ENCODE measurements around the gene PKIB.
"Not testable (repeated sequence)": the region's sequence is repeated elsewhere in the genome, so short reads cannot be mapped to it uniquely, and the experiment has no call there.

PKIB gene

GRCh38 chr6:122619309-122619708, 9.1 kb downstream of the PKIB start:
- H3K4me3 ChIP-seq (ENCODE audit: low read depth, low read length): no peak overlapping the region
- DNase-seq (ENCODE audit: low read depth): no peak

- H3K4me3 ChIP-seq (ENCODE audit: low read depth, low read length): no peak overlapping the region
These were observed 10.2 kb downstream of the PKIB start for GRCh38 chr6:122620428-122620827.

GRCh38 chr6:122620902-122621301, 10.7 kb downstream of the PKIB start:
- no peak overlapping the region for H3K4me3 ChIP-seq (ENCODE audit: low read depth, low read length)
- peak; percentile 16 for DNase-seq (ENCODE audit: low read depth)

More at GRCh38 chr6:122620428-122620827, 10.2 kb downstream of the PKIB start:
- no peak for DNase-seq (ENCODE audit: low read depth)

- DNase-seq (ENCODE audit: low read depth): no peak
These were observed 11.4 kb downstream of the PKIB start for GRCh38 chr6:122621638-122622037.

GRCh38 chr6:122622479-122622878, 12.3 kb downstream of the PKIB start:
- DNase-seq (ENCODE audit: low read depth): no peak
- no peak overlapping the region for H3K4me3 ChIP-seq (ENCODE audit: low read depth, low read length)

More at GRCh38 chr6:122621638-122622037, 11.4 kb downstream of the PKIB start:
- no peak overlapping the region for H3K4me3 ChIP-seq (ENCODE audit: low read depth, low read length)

- no peak overlapping the region for H3K4me3 ChIP-seq (ENCODE audit: low read depth, low read length)
- peak; percentile 60 for DNase-seq (ENCODE audit: low read depth)
These were observed 13.1 kb downstream of the PKIB start for GRCh38 chr6:122623279-122623678.

- DNase-seq (ENCODE audit: low read depth): no peak
- no peak overlapping the region for H3K4me3 ChIP-seq (ENCODE audit: low read depth, low read length)
These were observed 14.6 kb downstream of the PKIB start for GRCh38 chr6:122624853-122625252.

GRCh38 chr6:122628714-122629113, 18.5 kb downstream of the PKIB start:
- H3K4me3 ChIP-seq (ENCODE audit: low read depth, low read length): no peak overlapping the region
- no peak for DNase-seq (ENCODE audit: low read depth)

GRCh38 chr6:122631571-122632249, 21.5 kb downstream of the PKIB start:
- no peak overlapping the region for H3K4me3 ChIP-seq (ENCODE audit: low read depth, low read length)
- no peak for DNase-seq (ENCODE audit: low read depth)

- no peak for DNase-seq (ENCODE audit: low read depth)
- no peak overlapping the region for H3K4me3 ChIP-seq (ENCODE audit: low read depth, low read length)
These were observed 30.2 kb downstream of the PKIB start for GRCh38 chr6:122640366-122640765.

GRCh38 chr6:122641819-122642218, 31.6 kb downstream of the PKIB start:
- H3K4me3 ChIP-seq (ENCODE audit: low read depth, low read length): no peak overlapping the region
- DNase-seq (ENCODE audit: low read depth): no peak

GRCh38 chr6:122642604-122643003, 32.4 kb downstream of the PKIB start:
- not testable (repeated sequence) for DNase-seq (ENCODE audit: low read depth); H3K4me3 ChIP-seq (ENCODE audit: low read depth, low read length)

GRCh38 chr6:122645256-122645655, 35.1 kb downstream of the PKIB start:
- no peak overlapping the region for H3K4me3 ChIP-seq (ENCODE audit: low read depth, low read length)
- DNase-seq (ENCODE audit: low read depth): no peak

- H3K4me3 ChIP-seq (ENCODE audit: low read depth, low read length): no peak overlapping the region
- no peak for DNase-seq (ENCODE audit: low read depth)
These were observed 37.6 kb downstream of the PKIB start for GRCh38 chr6:122647765-122648164.

- H3K4me3 ChIP-seq (ENCODE audit: low read depth, low read length): no peak overlapping the region
- DNase-seq (ENCODE audit: low read depth): no peak
These were observed 38.5 kb downstream of the PKIB start for GRCh38 chr6:122648726-122649125.

GRCh38 chr6:122649701-122650100, 39.5 kb downstream of the PKIB start:
- no peak for DNase-seq (ENCODE audit: low read depth)

GRCh38 chr6:122650403-122650802, 40.2 kb downstream of the PKIB start:
- DNase-seq (ENCODE audit: low read depth): no peak
- no peak overlapping the region for H3K4me3 ChIP-seq (ENCODE audit: low read depth, low read length)

More at GRCh38 chr6:122649701-122650100, 39.5 kb downstream of the PKIB start:
- H3K4me3 ChIP-seq (ENCODE audit: low read depth, low read length): no peak overlapping the region

- DNase-seq (ENCODE audit: low read depth): no peak
- no peak overlapping the region for H3K4me3 ChIP-seq (ENCODE audit: low read depth, low read length)
These were observed 40.8 kb downstream of the PKIB start for GRCh38 chr6:122651031-122651430.

GRCh38 chr6:122651604-122652003, 41.4 kb downstream of the PKIB start:
- H3K4me3 ChIP-seq (ENCODE audit: low read depth, low read length): no peak overlapping the region
- DNase-seq (ENCODE audit: low read depth): no peak

- DNase-seq (ENCODE audit: low read depth): no peak
- H3K4me3 ChIP-seq (ENCODE audit: low read depth, low read length): no peak overlapping the region
These were observed 42.2 kb downstream of the PKIB start for GRCh38 chr6:122652431-122652830.

GRCh38 chr6:122653094-122653493, 42.9 kb downstream of the PKIB start:
- peak; percentile 67 for DNase-seq (ENCODE audit: low read depth)
- no peak overlapping the region for H3K4me3 ChIP-seq (ENCODE audit: low read depth, low read length)

GRCh38 chr6:122654012-122654411, 43.8 kb downstream of the PKIB start:
- no peak overlapping the region for H3K4me3 ChIP-seq (ENCODE audit: low read depth, low read length)
- DNase-seq (ENCODE audit: low read depth): no peak

Data from skeletal muscle cell (primary cell).